ENCODE data around the gene CEP126.
"Not testable (repeated sequence)": the region's sequence is repeated elsewhere in the genome, so short reads cannot be mapped to it uniquely, and the experiment has no call there.

Gene CEP126

DNA sequence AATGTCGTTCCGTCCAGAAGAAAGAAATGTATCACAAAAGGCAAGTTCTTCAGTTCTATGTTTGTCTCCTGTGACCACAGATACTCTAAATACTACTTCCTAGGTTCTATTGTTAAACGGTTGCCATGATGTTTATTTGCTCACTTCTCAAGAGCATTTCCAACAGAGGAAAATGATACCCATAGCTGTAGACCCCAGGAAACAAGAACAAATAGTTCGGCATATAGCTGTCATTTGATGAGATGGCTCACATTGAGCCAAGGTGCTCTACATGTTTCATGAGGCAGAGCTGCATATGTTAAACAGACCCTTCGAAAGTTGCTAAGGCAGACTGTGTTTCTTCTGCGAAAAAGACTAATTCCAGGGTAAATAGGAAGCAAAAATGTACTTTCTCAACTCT lies 16.9 kb downstream of the CEP126 start:
- DNase-seq (ENCODE audit: low read depth in 1 of 2, low spot score in 1 of 2), result no peak

GRCh38 chr11:101940901-101941520 lies 26.2 kb downstream of the CEP126 start:
- DNase-seq (ENCODE audit: low read depth in 1 of 2, low spot score in 1 of 2), result no peak

DNA sequence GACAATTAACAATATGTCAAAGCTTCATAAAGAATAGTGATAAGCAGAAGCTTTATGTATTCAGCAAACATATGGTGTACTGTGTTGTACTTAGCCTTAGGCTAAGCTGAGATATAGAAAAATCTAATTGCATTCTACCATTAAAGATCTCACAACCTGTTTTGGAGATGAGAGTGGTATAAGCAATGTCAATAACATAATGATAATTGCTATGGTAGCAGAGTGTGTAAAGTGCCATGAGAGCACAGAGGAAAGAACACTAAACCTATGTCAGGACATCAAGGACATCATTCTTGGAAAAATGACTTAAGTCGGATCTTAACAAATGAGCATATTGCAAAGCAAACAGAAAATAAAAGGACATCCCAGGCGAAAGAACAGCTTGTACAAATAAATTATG lies 30.1 kb downstream of the CEP126 start:
- DNase-seq (ENCODE audit: low read depth in 1 of 2, low spot score in 1 of 2), result no peak

- DNase-seq (ENCODE audit: low read depth in 1 of 2, low spot score in 1 of 2), result no peak
Measured at GRCh38 chr11:101945448-101945847, 30.6 kb downstream of the CEP126 start.

GRCh38 chr11:101949680-101950220 lies 34.9 kb downstream of the CEP126 start:
- DNase-seq (ENCODE audit: low read depth in 1 of 2, low spot score in 1 of 2), result no peak

GRCh38 chr11:101955278-101955677 lies 40.5 kb downstream of the CEP126 start:
- DNase-seq (ENCODE audit: low read depth in 1 of 2, low spot score in 1 of 2), result no peak

DNA sequence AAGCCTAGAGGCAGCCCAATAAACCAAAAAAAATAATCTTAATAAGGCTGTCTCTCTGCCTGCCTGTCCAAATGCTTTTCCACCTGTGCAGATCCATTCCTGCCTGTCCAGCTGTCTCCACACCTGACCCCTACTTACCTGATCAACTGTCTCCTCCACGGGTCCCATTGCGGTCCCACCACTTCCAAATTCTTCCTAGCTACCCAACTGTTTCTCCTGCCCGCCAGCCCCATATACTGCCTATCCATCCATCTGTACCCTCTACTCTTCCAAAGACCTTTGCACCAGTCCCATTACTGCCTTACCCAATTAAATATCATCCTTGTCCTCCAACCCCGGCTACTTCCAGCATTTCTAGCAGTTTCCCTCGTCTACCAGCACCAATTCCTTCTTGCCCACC lies 40.9 kb downstream of the CEP126 start:
- DNase-seq (ENCODE audit: low read depth in 1 of 2, low spot score in 1 of 2), result no peak

GRCh38 chr11:101960231-101960630 lies 45.4 kb downstream of the CEP126 start:
- DNase-seq (ENCODE audit: low read depth in 1 of 2, low spot score in 1 of 2), result no peak

- DNase-seq (ENCODE audit: low read depth in 1 of 2, low spot score in 1 of 2), result not testable (repeated sequence)
Measured at GRCh38 chr11:101964200-101964599, 49.4 kb downstream of the CEP126 start.

DNA sequence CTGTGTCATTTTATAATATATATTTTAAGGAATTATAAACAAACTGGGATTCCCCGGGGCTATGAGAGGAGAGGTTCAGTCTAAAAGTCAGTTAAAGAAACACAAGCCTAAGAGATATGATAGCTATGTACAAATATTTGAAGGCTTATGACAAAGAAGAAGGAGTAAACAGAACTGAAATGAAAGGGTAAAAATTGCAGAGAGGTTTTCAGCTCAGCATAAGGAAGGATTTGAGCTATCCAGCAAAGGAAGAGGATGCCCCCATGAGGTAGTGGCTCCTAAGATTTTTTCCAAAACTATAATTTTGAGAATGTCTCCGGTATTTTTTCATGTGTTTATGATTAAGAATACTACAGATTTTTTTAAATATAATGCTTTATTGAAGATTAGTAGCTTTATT lies 59.4 kb downstream of the CEP126 start:
- DNase-seq (ENCODE audit: low read depth in 1 of 2, low spot score in 1 of 2), result no peak

GRCh38 chr11:101974771-101975170 lies 60.0 kb downstream of the CEP126 start:
- no peak for DNase-seq (ENCODE audit: low read depth in 1 of 2, low spot score in 1 of 2)

- no peak for DNase-seq (ENCODE audit: low read depth in 1 of 2, low spot score in 1 of 2)
Measured at GRCh38 chr11:101975734-101976133, 60.9 kb downstream of the CEP126 start.

DNA sequence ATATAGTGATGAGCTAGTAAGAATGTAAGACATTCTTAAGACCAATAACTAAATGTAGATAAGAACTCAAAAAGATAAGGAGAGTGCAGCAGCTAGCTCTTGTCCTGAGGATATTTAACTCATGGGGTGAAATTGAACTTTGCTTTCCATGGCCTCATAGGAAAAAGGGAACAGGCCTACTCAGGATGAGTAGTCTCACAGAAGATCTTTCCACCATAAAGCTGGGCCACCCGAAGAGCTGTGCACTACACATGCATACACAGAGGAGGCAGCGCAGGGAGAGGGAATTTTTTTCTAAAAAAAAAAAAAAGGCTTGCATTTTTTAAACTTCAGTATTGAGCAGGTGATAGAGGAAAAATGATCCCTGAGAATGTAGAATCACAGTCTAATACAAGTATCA lies 72.6 kb downstream of the CEP126 start:
- DNase-seq (ENCODE audit: low read depth in 1 of 2, low spot score in 1 of 2), result no peak

GRCh38 chr11:101993172-101993571 lies 78.4 kb downstream of the CEP126 start:
- DNase-seq (ENCODE audit: low read depth in 1 of 2, low spot score in 1 of 2), result no peak

- DNase-seq (ENCODE audit: low read depth in 1 of 2, low spot score in 1 of 2), result not testable (repeated sequence)
Measured at GRCh38 chr11:101994052-101994469, 79.3 kb downstream of the CEP126 start.

- DNase-seq (ENCODE audit: low read depth in 1 of 2, low spot score in 1 of 2), result no peak
Measured at GRCh38 chr11:101996111-101996510, 81.3 kb downstream of the CEP126 start.

DNA sequence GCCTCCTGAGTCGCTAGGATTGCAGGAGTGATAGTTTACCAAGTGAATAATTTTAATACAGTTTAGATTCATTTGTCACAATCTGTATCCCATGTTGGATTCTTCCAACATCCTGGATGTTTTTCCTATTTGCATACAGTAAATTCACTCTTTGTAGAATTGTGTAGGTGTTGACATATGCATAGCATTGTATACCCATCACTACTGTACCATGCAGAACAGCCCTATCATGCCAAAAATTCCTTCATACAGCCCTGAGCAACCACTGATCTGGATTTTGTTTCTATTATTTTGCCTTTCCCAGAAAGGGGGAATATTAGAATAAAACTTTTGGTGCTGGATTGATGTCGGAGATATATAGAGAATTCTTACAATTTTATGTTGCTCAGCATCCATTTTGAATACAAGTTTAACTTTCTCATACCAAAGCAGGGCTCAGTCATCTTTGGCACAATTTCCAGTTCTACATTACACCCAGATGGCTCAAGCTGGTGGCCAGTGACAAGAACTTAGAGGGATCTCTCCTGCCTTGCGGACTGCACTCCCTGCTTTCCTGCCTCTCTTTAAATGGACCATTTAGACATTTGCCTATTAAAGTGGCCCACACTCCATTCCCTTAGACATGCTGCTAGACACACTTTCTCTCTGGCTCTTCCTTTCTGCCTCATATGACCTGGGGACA lies 87.0 kb downstream of the CEP126 start:
- DNase-seq (ENCODE audit: low read depth in 1 of 2, low spot score in 1 of 2), result no peak

DNA sequence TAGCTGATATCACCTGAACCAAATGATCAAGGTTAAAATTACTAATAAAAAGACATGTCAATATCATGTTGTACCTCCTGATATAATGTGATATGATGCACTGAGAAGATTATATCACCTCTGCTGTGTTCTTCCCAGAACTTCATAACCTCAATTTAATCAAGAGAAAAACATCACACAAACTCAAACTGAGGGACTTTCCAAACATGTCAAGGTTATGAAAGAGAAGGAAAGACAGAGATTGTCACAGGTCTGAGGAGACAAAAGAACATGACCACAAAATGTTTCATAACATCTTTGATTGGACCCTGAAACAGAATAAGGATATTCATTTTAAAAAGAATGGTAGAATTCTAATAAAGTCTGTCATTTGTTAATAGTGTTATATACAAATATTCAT lies 89.4 kb downstream of the CEP126 start:
- no peak for DNase-seq (ENCODE audit: low read depth in 1 of 2, low spot score in 1 of 2)

DNA sequence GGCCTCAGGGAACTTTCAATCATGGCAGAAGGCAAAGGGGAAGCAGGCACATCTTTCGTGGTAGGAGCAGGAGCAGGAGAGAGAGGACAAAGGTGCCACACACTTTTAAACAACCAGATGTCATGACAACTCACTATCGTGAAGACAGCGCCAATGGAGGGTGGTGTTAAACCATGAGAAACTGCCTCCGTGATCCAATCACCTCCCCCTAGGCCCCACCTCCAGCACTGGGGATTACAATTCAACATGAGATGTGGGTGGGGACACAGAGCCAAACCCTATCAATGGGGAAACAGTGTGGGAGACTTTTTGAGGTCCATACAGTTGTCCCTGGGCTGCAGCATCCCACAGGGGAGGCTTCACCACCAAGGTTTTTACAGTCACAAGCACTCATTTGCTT lies 90.5 kb downstream of the CEP126 start:
- DNase-seq (ENCODE audit: low read depth in 1 of 2, low spot score in 1 of 2), result no peak

DNA sequence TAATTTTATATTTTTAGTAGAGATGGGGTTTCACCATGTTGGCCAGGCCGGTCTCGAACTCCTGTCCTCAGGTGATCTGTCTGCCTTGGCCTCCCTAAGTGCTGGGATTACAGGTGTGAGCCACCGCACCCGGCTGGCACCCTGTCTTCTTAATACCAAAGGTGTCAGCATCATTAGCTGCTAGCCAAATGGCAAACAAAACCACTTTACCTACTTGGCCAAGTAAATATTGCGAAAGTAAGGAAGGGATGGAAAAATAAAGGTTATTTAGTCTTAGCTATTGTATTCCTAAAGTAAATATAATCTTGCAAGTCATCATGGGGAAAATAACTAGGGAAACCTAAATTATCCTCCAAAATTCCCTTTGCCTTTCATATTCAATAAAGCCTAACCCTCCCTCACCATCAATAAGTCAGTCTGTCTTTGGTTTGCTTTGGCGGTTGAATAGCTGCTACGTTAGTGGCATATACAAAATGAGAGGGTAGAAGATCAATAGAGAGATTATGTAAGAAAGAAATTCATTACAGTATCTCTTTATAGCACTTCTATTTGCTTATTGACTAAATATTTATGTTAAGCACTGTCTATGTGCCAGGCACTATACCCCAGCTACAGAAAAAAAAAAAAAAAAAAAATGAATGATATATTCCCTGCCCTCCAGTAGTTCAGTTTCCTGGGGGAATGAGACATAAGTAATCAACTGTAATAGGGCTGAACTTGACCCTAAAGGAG lies 92.2 kb downstream of the CEP126 start:
- DNase-seq (ENCODE audit: low read depth in 1 of 2, low spot score in 1 of 2), result no peak

DNA sequence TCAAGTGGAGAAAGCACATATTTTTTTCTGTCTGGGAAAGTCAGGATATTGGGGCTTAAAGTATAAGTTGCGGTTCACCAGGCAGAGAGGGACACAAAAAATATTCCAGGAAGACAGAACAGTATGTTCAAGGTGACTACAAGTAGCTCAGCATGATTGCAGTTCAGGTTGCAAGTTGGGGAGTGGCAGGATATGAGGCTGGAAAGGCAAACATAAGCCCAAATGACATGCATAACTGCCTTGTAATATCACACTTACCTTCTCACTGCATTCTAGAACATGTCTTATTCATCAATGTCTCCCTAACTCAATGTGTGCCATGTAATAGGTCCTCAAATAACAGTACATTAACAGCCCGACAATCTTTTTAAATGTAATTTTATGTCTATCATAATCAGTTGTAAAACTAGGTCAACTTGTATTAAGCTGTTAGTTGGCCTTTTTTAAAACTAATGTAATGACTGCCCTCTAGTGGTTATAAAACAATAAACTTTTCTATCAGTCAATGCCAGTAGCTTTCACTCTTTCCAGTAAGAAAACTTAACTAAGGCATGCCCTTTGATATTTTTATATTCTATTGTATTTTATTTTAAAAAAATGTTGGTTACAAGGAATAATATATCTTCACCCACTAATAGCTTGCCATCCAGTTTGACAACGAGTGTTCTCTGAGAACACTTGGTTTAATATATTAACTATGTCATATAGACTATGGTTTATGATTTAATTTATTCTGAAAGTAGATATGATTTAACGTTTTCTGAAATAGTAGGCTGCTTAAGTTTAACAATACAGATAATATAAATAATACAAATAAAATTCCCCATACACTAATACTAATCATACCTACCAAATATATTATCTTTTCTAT lies 93.0 kb downstream of the CEP126 start:
- no peak for DNase-seq (ENCODE audit: low read depth in 1 of 2, low spot score in 1 of 2)

Measured in activated T-helper 1 cell treated with anti-CD3 and anti-CD28 coated beads, Interleukin-2, amount 50 U/mL, for 16 hours (primary cell).